NK-92 (cell line): ENCODE data around the gene ALDH16A1.

Source experiments
- DNase-seq: peaks from one replicate; lab custom pipeline; 2025; ENCODE audit not compliant: unreplicated experiment; lab: John Stamatoyannopoulos, UW

Gene ALDH16A1

DNA sequence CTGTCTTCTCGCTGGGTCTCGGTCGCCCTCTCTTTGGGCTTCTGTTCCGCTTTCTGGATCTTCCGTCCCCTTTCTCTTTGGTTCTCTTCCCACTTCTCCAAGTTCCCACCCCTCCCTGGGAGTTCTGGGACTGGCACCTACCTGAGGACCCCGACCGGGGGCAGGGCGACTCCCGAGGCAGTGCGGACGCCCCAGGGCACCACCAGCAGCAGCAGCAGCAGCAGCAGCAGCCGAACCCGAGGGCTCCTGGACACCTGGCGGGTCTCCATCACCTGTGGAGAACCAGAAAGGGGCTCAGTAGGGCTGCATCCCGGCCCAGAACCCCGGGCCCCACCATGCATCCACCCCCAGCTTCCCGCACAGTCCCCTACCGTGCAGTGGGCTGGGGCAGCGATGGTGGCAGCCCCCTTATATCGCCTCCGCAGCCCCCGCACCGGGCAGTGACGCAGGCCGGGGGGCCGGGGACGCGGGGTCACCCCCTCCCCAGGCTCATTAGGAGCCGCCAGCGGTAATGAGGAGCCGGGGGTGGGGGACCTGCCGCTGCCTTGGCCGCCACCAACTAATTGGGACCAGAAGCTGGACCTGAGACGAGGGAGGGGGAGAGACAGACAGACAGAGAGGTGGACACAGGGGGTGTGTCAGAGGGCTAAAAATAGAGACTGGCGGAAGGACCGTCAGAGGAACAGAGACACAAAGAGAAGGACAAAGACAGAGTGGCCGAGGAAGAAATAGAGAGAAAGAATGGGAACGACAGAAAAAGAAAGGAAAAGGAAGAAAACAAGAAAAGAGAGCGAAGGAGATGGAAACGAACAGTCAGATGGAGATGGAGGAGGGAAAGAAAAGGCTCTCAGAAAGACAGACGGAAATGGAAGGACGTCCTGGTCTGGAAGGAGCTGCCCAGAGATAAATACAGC, 29.7 kb upstream of the ALDH16A1 start, which contains the start of gene PTH2:
PTH2 (minus strand) TSS at position 371 of the 914 bp plus-strand sequence; CDS start at position 269, 102 bp downstream.
- DNase-seq, result no peak

DNA sequence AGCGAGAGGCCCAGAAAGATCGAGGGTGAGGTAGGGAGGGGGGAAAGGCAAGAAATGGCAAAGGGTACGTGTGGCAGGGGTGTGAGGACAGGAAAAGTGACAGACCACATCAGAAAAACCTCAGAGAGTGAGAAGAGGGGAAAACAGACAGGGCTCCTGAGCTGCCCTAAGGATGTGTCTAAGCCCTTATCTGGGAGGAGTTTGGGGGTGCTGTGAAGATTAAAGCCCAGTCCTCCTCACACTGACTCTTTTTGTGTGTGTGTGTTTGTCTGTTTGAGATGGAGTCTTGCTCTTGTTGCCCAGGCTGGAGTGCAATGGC, 29.1 kb upstream of the ALDH16A1 start:
- DNase-seq, result no peak

- no peak for DNase-seq
Observed at GRCh38 chr19:49425178-49425577, 27.8 kb upstream of the ALDH16A1 start, which contains the start of gene GFY. GFY (plus strand) TSS chr19:49425388; CDS start chr19:49426431, 1,043 bp downstream.

DNA sequence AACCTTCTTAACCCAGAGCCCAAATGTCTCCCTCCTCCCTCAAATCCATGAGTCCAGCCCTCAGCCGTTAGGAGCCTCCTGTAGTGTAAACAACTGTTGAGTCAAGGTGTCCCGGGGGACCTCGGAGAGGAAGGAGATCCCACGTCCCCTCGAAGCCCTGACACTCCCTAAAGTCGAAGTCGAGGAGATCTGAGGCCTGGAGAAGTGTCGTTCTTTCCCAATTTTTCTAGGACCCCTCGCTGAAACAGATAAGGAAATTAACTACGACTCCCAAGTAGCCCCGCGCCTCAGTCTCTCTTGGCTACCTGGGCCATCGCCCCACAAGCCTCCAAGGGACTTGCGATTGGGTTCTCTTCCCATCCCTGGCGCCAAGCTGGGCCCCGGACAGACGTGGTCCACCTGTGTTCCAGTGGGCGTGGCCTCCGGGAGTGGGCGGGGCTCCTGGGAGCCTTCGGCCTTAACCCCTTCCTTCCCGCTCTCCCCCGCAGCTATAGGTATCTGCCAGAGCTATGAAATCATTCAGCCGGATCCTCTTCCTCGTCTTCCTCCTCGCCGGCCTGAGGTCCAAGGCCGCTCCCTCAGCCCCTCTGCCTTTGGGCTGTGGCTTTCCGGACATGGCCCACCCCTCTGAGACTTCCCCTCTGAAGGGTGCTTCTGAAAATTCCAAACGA, 27.0 kb upstream of the ALDH16A1 start:
- DNase-seq, result no peak

- no peak for DNase-seq
Observed at GRCh38 chr19:49427339-49427738, 25.7 kb upstream of the ALDH16A1 start.

DNA sequence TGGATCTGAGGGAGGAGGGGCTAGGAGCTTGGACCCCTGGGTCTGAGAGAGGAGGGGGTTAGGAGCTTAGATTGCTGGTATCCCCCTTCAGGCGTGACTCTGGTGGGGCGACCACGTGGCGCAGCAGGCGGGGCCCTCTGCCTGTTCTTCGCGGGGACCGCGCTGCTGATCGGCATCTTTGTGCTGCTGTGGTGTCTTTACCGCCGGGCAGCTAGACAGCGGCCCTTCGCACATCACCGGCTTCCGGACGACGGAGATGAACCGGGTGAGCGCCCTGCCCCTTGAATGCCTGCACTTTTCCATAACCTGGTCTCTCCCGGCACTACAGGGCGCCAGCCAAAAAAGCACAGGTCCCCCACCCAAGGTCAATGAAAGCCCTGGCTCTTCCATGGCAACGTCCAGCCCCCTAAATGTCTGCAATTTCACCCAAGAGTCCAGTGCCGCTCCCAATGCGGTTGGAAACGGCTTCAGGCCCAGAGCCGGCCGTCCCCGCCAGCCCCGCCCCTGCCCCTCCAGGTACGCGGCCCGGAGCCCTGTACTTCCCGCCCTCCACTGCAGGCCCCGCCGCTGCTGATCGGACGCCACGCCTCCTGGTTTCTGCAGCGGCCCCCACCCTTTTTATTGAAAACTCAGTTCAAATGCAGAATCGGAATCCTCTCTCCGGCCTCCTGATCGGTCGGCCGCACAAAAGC, 25.0 kb upstream of the ALDH16A1 start:
- no peak for DNase-seq

DNA sequence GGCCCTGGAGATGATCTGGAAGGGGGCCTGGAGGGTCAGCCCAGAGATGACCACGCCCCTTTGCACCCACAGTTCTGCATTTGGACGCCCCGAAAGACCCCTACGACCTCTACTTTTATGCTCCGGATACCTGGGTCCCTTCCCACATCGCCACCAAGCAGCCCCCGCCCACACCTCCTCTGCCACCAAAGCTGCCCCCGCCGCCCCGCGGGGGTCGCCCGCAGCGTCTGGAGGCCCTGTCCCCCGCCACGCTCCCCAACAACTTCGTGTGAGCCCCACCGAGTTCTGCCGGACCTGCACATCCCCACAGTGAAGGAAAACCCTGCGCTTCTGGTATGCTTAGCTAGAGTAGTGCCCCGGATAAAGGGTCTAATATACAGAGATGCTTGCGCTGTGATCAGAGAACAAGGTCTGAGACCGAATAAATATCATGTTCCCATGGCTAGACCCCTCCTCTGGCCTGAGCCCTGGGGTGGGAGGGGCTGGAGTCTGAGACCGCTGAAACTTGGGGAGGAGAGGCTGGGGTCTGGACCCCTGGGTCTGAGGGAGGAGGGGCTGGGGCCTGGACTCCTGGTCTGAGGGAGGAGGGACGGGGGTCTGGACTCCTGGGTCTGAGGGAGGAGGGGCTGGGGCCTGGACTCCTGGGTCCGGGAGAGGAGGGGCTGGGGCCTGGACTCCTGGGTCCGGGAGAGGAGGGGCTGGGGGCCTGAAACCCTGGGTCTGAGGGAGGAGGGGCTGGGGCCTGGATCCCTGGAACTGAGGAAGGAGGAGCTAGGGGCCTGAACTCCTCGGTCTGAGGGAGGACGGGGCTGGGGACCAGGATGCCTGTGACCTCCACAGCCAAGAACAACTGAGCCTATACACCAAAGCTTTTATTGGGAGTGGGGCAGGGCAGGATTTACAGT, 24.2 kb upstream of the ALDH16A1 start:
- no peak for DNase-seq

DNA sequence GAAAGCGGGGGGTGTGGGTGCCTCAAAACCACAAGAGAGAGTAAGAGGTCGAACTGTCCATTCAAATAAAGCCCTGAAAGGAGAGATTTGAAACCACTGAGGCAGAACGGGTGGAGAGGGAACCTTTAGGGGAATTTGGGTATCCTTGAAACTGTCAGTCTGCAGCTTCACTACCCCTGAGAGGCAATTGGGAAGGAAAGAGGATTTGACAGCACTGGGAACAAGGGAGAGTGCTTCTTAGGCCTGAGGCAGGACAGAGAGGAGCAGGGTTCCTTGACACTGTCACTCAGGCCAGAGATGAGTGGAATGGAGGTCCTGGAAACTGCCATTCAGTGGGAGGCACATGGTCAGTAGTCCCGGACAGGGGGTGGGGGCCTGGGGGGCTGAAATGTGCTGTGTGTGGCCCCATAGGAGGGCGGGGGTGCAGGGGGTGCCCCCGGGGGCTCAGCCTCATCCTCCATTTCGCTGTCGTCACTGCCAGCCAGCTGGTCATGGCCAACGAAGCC, 22.8 kb upstream of the ALDH16A1 start:
- DNase-seq, result no peak

DNA sequence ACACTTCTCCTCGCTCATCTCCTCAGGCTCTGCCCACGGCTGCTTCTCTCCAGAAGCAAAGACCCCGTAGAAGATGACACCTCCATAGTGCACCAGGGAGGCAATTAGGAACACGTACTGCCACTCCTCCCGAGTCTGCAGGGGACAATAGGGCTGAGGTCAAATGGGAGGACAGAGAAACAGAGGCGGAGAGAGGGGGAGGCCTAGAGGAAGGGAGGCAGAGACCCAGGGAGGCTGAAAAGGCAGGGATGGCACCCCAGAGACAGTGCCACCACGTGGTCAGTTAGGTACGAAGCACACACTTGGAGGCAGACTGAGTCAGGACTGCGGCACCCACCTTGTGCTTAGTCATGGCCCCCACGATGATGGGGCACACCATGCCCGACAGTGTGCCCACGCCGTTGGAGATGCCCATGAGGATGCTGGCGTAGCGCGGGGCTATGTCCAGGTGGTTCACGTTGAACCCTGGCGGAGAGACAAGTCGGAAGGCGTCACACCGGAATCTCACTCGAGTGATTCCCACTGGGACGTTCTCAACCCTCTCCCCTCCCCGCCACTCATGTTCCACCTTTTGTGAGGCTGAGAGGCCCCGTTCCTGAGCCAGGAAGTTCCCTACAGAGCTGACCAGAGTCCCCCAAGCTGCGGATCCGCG, 22.2 kb upstream of the ALDH16A1 start:
- DNase-seq, result no peak

DNA sequence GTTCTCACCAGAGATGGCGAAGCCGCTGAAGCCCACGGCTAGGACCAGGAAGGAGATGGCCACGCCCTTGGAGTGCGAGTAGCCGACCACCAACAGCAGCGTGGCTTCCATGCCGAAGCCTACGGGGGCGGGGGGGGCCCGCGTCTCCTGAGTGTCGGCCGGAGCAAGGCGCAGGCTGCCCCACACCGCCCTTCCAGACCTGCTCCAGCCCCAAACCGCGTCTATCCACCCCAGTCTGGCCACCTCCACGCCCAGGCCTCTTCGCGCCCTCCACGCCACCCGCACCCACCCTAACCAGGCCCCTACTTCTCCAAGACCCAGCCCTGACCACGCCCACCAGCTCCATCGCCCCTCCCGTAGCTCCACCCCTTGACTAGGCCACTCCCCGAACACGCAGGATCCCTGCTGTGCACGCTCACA, 21.7 kb upstream of the ALDH16A1 start:
- DNase-seq, result no peak

DNA sequence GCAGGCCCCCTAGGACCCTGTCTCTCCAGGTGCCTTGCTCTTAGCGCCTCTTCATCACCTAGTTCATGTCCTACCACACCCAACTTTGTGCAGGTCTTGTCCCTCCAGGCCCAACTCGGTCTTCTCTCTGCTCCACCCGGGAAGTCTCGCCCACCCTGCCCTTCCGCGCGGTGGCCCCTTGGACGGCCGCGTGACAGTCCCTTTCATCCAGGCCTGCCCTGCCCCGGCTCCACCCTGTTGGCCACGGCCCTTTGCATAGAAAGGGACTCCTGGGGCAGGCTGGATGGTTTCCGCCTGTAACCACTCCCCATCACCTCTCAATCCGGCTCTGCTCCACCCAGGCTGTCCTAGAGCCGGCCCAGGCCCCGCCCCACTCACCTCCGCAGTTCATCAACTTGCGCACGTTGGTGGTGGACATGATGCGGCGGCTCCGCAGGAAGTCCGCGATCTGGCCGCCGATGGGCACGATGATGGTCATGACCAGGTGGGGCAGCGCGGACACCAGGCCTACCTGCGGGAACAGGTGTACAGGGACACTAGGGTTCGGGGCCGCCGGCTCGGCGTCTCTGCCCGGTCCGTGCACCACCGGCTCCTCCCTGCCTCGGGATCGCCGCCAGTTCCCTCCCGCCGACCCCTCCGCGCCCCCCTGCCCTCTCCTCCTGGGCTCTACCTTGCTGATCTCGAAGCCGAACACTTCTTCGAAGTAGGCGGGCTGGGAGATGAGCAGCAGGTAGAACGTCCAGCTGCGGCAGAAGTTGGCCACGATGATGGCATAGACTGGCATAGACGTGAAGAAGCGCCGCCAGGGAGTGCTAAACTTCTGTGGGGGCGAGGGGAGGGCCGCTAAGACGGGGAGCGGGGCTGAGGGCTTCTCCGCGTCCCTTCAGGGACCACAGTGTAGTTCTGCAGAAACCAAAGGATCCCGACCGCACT, 20.6 kb upstream of the ALDH16A1 start:
- no peak for DNase-seq

DNA sequence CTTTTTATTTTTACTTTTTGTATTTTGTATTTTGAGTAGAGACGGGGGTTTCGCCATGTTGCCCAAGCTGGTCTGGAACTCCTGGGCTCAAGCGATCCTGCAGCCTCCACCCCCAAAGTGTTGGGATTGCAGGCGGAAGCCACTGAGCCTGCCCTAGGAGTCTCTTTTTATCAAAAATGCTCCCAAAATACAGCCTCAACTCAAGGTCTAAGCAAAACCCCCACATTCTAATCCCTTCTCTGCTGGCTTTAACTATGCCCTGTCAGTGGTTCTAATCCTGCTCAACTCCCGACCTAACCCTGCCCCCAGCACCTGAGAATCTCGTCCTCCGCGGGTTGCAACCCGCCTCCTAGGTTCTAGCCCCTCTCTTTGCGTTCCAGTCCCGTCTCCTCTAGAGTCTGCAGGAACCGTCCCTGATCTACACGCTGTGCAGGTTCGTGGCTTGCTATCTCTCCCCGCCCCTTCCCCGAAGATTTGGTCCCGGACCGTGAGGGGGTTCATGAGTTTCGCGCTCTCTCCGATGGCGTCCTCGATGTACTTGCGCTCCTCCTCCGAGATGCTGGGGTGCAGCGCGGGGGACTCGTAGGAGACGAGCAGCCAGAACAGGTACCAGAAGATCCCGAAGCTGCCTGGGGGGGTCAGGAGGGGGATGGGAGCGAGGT, 19.7 kb upstream of the ALDH16A1 start:
- DNase-seq, result no peak

DNA sequence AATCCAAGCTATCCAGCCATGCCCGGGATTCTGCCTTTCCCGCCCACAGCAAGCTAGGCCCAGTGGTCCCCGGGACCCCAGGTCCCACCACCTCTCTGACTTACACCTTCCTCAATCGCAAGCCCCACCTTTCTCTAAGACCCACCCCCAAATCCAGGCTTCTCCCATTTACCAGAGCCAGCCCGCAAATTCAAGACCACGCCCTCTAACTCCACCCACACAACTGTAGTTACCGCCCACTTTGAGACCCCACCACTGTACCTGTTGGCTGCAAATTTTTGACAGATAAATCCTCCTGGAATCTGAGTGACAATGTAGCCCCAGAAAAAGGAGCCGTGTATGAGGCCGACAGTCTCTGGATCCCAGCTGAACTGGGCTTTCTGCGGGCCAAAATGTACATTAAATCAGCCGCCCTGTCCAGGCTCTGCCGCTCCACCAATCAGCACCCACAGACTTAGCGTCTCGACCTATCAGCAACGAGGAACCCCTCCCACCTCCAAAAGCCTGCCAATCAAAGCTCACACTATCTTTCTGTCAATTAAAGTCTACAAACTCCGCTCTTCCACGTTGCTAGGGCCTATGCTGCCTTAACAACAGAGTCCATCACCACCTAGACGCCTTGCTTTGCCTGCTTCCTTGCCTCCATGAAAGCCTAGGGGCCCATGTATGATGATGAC, 18.0 kb upstream of the ALDH16A1 start:
- no peak for DNase-seq

- no peak for DNase-seq
Observed at GRCh38 chr19:49435670-49436069, 17.4 kb upstream of the ALDH16A1 start.

- no peak for DNase-seq
Observed at GRCh38 chr19:49436381-49437017, 16.5 kb upstream of the ALDH16A1 start.

GRCh38 chr19:49437231-49437630, 15.8 kb upstream of the ALDH16A1 start:
- DNase-seq, result no peak

- no peak for DNase-seq
Observed at GRCh38 chr19:49438261-49438660, 14.8 kb upstream of the ALDH16A1 start.
